NB4 (cell line): ENCODE measurements around the gene LRRTM4.

Experiments
- MYC ChIP-seq: IDR thresholded peaks from 2 replicates; pipeline ENCODE4 v1.6.1; 2011; ENCODE audit warnings: low read depth, low read length
- POLR2A ChIP-seq: IDR thresholded peaks from 2 replicates; pipeline ENCODE4 v1.6.1; 2011; ENCODE audit warnings: mild to moderate bottlenecking; ENCODE audit not compliant: insufficient read length; ENCODE audit errors: extremely low read depth
- TF ChIP-seq, protein P1 (sequence below): IDR thresholded peaks from one replicate; pipeline ENCODE4 v1.5.1; 2012; ENCODE audit warnings: low read depth, low read length
- TF ChIP-seq, protein P2 (sequence below): IDR thresholded peaks from 2 replicates; pipeline ENCODE4 v1.6.1; 2011; ENCODE audit warnings: low read depth, low read length

DNA sequence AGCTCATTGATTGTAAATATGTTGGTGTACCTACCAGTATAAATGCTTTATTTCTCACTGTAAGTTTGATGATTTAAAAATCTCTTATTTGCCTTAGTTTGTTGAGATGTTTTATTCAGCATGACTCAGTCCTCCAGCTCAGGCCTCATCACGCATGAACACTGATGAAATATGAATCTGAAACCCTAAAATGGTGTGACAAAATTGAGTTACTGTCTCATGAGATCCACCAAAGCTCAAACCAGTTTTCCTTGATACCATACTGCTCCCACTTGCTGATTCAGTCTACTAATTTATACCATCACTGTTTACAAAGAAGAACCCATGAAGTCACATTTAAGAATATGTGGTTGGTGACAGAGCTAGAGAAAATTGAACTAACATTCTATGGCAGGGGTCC lies 524.9 kb downstream of the LRRTM4 start:
- TF ChIP-seq POLR2A (no peak), MYC (no peak)
- TF ChIP-seq, protein P1, sequence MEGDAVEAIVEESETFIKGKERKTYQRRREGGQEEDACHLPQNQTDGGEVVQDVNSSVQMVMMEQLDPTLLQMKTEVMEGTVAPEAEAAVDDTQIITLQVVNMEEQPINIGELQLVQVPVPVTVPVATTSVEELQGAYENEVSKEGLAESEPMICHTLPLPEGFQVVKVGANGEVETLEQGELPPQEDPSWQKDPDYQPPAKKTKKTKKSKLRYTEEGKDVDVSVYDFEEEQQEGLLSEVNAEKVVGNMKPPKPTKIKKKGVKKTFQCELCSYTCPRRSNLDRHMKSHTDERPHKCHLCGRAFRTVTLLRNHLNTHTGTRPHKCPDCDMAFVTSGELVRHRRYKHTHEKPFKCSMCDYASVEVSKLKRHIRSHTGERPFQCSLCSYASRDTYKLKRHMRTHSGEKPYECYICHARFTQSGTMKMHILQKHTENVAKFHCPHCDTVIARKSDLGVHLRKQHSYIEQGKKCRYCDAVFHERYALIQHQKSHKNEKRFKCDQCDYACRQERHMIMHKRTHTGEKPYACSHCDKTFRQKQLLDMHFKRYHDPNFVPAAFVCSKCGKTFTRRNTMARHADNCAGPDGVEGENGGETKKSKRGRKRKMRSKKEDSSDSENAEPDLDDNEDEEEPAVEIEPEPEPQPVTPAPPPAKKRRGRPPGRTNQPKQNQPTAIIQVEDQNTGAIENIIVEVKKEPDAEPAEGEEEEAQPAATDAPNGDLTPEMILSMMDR = no peak
- TF ChIP-seq, protein P2, sequence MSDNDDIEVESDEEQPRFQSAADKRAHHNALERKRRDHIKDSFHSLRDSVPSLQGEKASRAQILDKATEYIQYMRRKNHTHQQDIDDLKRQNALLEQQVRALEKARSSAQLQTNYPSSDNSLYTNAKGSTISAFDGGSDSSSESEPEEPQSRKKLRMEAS = no peak
